ENCODE measurements around the gene PCNX3.

The PCNX3 gene

DNA sequence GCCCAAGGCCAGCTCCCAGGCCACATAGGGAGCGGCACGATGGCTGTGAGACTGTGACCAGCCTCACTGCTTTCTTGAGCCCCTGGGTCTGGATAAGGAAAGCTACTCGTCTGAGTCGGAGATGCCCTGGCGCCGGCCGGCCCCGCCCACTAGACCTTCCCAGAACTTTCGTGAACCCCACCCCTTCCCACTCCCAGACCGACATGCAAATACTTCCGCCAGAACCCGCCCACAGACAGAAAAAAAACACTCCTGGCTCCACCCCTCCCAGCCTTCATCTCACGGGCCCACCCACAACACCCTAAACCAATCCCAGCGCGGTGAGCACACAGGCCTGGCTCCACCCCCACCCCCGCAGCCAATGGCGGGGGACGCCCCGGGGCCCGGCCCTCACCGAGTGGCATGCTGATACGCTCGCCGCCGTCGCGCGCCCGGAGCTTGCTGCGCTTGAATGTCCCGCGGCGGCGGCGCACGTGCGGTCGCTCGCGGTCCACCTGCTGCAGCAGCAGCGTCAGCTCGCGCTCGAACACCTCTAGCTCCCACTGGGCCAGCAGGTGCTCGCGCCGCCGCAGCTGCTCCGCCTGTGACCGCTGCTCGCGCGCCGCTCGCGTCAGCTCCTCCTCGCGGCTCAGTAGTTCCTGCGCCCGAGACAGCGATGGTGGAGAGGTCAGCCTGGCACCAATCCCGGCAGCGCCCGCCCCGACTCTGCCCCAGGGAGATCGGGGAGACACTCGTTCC lies 8.5 kb upstream of the PCNX3 start:
- TF ChIP-seq CTCF (IDR thresholded peaks at IDR 0.05; ENCODE audit: borderline replicate concordance, control extremely low read depth, extremely low read depth, insufficient read depth, missing control alignments), result no peak
- no peak for DNase-seq (ENCODE audit: low spot score)
- in situ Hi-C loops (cut with MboI; ENCODE audit: low sequenced_read_pairs, unreplicated experiment), result no loop called here

- no peak for DNase-seq (ENCODE audit: low spot score)
- TF ChIP-seq CTCF (IDR thresholded peaks at IDR 0.05; ENCODE audit: borderline replicate concordance, control extremely low read depth, extremely low read depth, insufficient read depth, missing control alignments), result no peak
- in situ Hi-C loops (cut with MboI; ENCODE audit: low sequenced_read_pairs, unreplicated experiment), result no loop called here
Observed at GRCh38 chr11:65607614-65608426, 7.8 kb upstream of the PCNX3 start.

DNA sequence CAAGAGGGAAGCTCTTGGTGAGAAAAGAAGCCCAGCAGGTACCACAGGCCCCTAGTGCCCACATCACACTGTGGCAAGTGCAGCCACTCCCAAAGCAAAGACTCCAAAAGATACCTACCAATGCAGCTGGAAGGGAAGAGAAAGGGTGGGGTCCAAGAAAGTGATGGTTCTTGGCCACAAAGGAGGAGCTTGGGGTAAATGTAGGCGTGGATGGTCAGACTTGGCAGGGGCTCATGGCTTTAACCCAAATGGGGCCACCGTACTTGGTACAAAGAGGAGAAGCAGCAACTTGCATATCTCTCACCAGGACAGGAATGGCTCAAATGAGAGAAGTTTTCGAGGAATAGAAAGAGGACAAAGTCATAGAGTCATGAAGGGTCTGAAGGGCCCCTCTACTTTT lies 6.3 kb upstream of the PCNX3 start:
- no peak for DNase-seq (ENCODE audit: low spot score)
- no peak for TF ChIP-seq CTCF (IDR thresholded peaks at IDR 0.05; ENCODE audit: borderline replicate concordance, control extremely low read depth, extremely low read depth, insufficient read depth, missing control alignments)
- in situ Hi-C loops (cut with MboI; ENCODE audit: low sequenced_read_pairs, unreplicated experiment), result no loop called here

GRCh38 chr11:65609665-65610064 lies 5.9 kb upstream of the PCNX3 start:
- TF ChIP-seq CTCF (IDR thresholded peaks at IDR 0.05; ENCODE audit: borderline replicate concordance, control extremely low read depth, extremely low read depth, insufficient read depth, missing control alignments), result no peak
- no peak for DNase-seq (ENCODE audit: low spot score)
- in situ Hi-C loops (cut with MboI; ENCODE audit: low sequenced_read_pairs, unreplicated experiment), result no loop called here

DNA sequence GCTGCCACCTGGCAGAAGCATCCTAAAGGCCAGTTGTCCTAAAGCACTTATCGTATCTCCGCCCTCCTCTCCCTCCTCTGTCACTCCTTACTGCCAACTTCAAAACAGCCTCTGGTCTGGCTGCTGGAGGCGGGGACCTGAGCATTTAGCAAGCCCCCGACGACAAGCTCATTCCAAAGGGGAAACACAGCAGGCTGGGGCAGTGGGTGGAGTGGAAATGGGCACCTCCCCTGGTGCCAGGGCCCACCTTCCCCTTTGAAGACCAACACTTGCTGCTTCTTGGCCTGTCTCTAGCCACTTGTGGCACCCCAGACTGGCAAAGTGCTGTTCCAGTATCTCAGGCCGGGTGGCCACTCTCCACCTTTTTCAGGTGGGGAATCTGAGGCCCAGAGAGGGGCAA lies 5.2 kb upstream of the PCNX3 start:
- DNase-seq (ENCODE audit: low spot score), result no peak
- in situ Hi-C loops (cut with MboI; ENCODE audit: low sequenced_read_pairs, unreplicated experiment), result no loop called here
- TF ChIP-seq CTCF (IDR thresholded peaks at IDR 0.05; ENCODE audit: borderline replicate concordance, control extremely low read depth, extremely low read depth, insufficient read depth, missing control alignments), result no peak

DNA sequence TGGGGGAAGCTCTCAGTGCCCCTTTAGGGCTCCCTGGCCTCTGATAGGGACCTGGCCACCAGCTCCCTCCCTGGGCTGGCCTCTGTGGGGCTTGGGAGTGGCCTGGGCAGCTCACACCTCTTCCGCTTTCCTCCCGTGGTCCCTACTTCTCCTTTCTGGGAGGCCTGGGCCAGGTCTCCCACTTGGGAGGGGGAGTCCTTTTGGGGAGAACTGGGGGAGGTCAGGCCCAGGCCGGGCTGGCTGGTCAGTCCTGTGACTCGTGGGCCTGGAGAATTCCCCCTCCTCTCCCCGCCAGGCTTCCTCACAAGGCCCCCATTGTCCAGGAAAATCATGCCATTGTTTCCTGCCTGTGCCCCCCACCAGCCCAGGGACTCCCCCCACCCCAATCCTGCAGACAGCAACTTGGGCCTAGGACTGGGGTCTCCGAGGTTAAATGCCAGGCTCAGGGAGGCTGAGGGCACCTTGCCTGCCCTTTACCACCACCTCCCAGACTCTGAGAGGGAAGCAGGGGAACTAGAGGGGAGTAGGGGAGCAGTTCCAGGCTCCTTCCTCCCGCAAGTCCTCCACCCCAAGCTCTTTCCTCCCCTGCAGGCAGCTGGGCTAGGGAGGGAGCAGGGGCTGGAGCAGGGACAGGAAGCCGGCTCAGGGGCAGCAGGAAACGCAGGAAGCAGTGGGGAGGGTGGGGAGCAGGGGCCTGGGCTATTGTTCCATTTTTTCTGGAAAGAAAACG lies 4.4 kb upstream of the PCNX3 start:
- DNase-seq (ENCODE audit: low spot score), result no peak
- in situ Hi-C loops (cut with MboI; ENCODE audit: low sequenced_read_pairs, unreplicated experiment), result no loop called here
- no peak for TF ChIP-seq CTCF (IDR thresholded peaks at IDR 0.05; ENCODE audit: borderline replicate concordance, control extremely low read depth, extremely low read depth, insufficient read depth, missing control alignments)
